AG08395 (cell line): ENCODE results near the gene NAPSA.

ENCODE experiments used
- DNase-seq: peaks from one replicate; pipeline ENCODE4 v3.0.0; 2012; ENCODE audit warnings: mixed read lengths, low spot score

Gene NAPSA

DNA sequence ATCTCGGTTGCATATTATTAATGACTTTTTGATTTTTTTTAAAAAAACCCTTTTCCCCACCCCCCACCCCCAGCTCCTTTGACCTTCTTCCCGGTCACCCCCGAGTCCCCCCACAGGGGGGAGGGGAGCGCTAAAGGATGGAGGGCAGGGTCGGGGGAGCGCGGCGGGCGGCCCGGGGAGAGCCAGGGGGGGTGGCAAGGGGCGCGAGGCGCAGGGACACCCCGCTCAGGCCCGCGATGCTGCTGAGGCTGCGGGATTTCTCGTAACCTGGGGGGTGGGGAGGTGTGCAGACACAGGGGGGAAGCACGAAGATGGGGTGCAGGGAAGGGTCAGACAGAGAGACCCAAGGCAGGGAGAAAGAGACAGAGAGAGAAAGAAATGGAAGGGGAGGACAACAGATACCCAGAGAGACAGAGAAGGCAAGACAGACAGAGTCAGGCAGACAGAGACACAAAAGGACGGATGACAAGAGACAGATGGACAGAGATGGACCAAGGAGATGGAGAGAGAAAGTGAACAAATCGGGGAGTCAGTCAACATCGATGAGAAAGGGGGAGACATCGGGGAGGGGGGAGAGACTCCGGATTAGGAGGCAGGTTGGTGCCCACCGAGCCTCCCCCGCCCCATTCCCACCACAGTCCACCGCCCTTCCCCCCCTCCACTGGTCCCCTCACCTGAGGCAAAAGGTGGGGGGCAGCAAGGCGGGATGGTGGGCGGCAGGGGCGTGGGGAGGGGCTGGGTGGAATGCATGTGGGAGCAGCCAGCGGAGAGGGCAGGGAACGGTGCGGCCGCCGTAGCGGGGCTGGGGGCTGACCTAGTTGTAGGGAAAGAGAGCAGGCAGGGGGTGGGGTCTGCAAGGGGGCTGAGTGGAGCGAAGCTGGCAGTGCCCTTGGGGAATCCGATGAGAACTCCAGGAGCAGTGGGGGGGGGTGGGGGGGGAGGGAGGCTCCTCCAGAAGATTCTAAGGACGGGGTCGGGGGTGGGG is 50.4 kb downstream of the NAPSA start:
- no peak for DNase-seq

GRCh38 chr19:50313812-50314536 is 51.5 kb downstream of the NAPSA start:
- no peak for DNase-seq

- no peak for DNase-seq
Observed at GRCh38 chr19:50312967-50313811, 52.2 kb downstream of the NAPSA start.

GRCh38 chr19:50311723-50312635 is 53.5 kb downstream of the NAPSA start:
- no peak for DNase-seq

DNA sequence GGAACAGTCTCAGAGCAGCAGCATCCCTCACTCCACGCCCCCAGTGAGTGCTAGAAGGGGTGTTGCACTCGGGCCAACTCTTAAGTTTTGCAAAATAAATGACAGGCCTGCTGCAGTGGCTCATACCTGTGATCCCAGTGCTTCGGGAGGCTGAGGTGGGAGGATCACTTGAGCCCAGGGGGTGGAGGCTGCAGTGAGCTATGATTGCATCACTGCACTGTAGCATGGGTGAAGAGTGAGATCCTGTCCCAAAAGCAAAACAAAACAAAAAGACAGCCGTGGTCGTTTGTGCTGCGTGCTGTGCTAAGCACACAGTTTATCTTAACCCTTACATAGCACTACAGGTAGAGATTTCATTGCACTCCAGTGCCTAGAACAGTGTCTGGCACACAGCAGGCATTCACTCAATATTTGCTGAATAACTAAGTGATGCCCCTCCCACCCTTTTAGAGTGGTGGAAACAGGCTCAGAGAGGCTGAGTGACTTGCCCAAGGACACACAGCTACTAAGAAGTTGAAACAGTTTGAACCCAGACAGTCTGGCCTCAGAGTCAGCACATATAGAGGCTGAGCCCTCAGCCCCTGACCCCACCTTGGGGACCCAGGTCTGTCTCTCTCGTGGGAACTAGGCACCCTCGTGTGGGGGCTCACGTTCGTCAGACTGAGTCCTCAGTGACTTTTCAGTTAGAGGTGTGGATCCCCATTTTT is 54.5 kb downstream of the NAPSA start:
- no peak for DNase-seq

GRCh38 chr19:50309396-50310125 is 55.9 kb downstream of the NAPSA start:
- no peak for DNase-seq

GRCh38 chr19:50308991-50309390 is 56.4 kb downstream of the NAPSA start:
- no peak for DNase-seq
